ENCODE data around the gene KRTAP6-1. TPM values are rescaled to one million over a fixed set of nuclear protein-coding genes. Genes with fewer than 3 reads are reported as not detected.

The KRTAP6-1 gene
- total and polyA plus RNA-seq, 4 donors = not detected

DNA sequence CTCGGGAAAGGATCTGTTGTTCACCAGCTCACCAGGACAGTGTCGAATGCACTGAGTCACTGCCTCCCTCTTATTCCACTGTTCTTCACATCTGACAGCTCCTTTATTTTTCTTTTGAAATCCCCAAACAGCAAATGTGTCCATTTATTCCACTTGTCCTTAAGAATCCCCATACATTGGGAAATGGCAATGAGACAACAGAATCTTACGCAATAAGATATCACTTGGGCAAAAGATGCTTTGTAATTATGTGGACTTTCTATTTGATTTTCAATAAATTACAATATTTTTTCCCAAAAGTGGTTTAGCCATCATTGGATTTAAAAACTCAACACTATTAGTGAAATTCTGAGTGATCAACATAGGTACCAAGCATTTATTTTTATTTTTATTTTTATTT lies 25.0 kb upstream of the KRTAP6-1 start:
- no peaks in the 10 kb centered on the region for H3K4me1 ChIP-seq (ENCODE audit: control insufficient read depth in 5 of 5, insufficient read depth in 5 of 5, low read length in 5 of 5)
- WGBS, 2 donors = 64 to 79% methylated on average over 3 of the region's 3 CpGs
- no peaks in the 10 kb centered on the region for H3K27me3 ChIP-seq (ENCODE audit: control insufficient read depth in 3 of 3, insufficient read depth in 3 of 3, low read length in 2 of 3)
- no peak overlapping the region for H3K4me3 ChIP-seq
- DNase-seq = no peak
- TF ChIP-seq, protein P1, sequence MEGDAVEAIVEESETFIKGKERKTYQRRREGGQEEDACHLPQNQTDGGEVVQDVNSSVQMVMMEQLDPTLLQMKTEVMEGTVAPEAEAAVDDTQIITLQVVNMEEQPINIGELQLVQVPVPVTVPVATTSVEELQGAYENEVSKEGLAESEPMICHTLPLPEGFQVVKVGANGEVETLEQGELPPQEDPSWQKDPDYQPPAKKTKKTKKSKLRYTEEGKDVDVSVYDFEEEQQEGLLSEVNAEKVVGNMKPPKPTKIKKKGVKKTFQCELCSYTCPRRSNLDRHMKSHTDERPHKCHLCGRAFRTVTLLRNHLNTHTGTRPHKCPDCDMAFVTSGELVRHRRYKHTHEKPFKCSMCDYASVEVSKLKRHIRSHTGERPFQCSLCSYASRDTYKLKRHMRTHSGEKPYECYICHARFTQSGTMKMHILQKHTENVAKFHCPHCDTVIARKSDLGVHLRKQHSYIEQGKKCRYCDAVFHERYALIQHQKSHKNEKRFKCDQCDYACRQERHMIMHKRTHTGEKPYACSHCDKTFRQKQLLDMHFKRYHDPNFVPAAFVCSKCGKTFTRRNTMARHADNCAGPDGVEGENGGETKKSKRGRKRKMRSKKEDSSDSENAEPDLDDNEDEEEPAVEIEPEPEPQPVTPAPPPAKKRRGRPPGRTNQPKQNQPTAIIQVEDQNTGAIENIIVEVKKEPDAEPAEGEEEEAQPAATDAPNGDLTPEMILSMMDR (IDR thresholded peaks at IDR 0.05; ENCODE audit: control extremely low read depth, extremely low read depth) = no peak
- no peaks in the 10 kb centered on the region for H3K9me3 ChIP-seq (ENCODE audit: control insufficient read depth in 4 of 4, insufficient read depth in 3 of 4, low read length in 3 of 4)
- ATAC-seq (ENCODE audit: insufficient read depth, low FRiP score) = no peak
- H3K9ac ChIP-seq (ENCODE audit: insufficient read depth in 1 of 2, low read length in 2 of 2) = no peak overlapping the region
- H3K36me3 ChIP-seq (ENCODE audit: control insufficient read depth in 4 of 4, insufficient read depth in 4 of 4, low read length in 4 of 4) = no peaks in the 10 kb centered on the region
- no peak overlapping the region for H3K27ac ChIP-seq (ENCODE audit: low read depth in 1 of 2, low read length in 1 of 2)

DNA sequence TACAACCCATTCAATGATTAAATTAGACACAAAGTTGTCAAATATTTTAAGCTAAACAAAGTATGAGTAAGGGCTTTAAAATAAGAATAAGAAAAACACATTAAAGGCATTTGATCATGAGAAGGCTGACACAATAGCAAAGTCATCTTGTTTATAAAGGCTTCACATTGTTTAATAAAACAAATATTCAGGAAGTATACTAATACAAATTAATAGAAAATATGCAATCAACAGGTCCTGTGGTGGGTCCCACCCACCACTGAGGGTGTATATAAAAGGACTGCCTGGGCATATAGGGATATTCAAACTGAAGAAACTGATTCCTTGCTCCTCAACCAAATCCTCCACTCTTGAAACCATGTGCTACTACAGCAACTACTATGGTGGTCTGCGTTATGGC lies 21.2 kb upstream of the KRTAP6-1 start, which contains the start of gene KRTAP20-2:
TSS of gene KRTAP20-2 (plus strand) at position 301 of the 400 bp plus-strand sequence. CDS start at position 359, 58 bp downstream.
- WGBS, 2 donors = 91 to 100% methylated on average over 1 of the region's 1 CpG
- Histone ChIP-seq H3K27me3 (ENCODE audit: control insufficient read depth in 3 of 3, insufficient read depth in 3 of 3, low read length in 2 of 3) (no peaks in the 10 kb centered on the region), H3K27ac (ENCODE audit: low read depth in 1 of 2, low read length in 1 of 2) (no peak within 1 kb of the TSS), H3K9me3 (ENCODE audit: control insufficient read depth in 4 of 4, insufficient read depth in 3 of 4, low read length in 3 of 4) (no peaks in the 10 kb centered on the region), H3K4me1 (ENCODE audit: control insufficient read depth in 5 of 5, insufficient read depth in 5 of 5, low read length in 5 of 5) (no peaks in the 10 kb centered on the region), H3K9ac (ENCODE audit: insufficient read depth in 1 of 2, low read length in 2 of 2) (no peak within 1 kb of the TSS), H3K4me3 (no peak within 1 kb of the TSS), H3K36me3 (ENCODE audit: control insufficient read depth in 4 of 4, insufficient read depth in 4 of 4, low read length in 4 of 4) (no peaks in the 10 kb centered on the region)
- no peak for DNase-seq
- no peak for ATAC-seq (ENCODE audit: insufficient read depth, low FRiP score)
- TF ChIP-seq, protein P1 (IDR thresholded peaks at IDR 0.05; ENCODE audit: control extremely low read depth, extremely low read depth) = no peak

DNA sequence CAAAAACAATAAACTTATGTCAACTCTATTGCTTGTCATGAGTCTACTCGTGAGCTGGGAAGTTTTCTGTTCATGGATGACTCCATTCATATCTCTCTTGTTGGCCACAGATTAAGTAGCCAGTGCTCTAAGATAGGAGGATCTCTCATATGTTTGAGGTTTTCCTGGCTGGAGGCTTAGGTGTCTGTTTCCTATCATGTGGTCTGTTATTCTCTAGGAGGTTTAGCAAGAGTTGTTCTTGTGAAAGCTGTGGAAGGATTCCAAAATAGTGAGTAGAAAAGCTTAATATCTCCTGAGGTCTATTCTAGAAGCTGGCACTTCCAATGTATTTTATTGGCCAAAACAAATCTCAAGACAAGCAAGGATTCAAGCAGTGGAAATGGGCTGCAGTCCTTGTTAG lies 15.5 kb upstream of the KRTAP6-1 start:
- ATAC-seq (ENCODE audit: insufficient read depth, low FRiP score) (no peak), DNase-seq (no peak)
- no peaks in the 10 kb centered on the region for H3K4me1 ChIP-seq (ENCODE audit: control insufficient read depth in 5 of 5, insufficient read depth in 5 of 5, low read length in 5 of 5)
- H3K4me3 ChIP-seq = no peak overlapping the region
- H3K9ac ChIP-seq (ENCODE audit: insufficient read depth in 1 of 2, low read length in 2 of 2) = no peak overlapping the region
- peaks cover 0 to 7% (median 2%) of the 10 kb centered on the region in 4 donors for H3K9me3 ChIP-seq (ENCODE audit: control insufficient read depth in 4 of 4, insufficient read depth in 3 of 4, low read length in 3 of 4)
- no peaks in the 10 kb centered on the region for H3K27me3 ChIP-seq (ENCODE audit: control insufficient read depth in 3 of 3, insufficient read depth in 3 of 3, low read length in 2 of 3)
- WGBS, 2 donors = 62 to 75% methylated on average over 1 of the region's 1 CpG
- TF ChIP-seq, protein P1 (IDR thresholded peaks at IDR 0.05; ENCODE audit: control extremely low read depth, extremely low read depth) = no peak
- H3K27ac ChIP-seq (ENCODE audit: low read depth in 1 of 2, low read length in 1 of 2) = no peak overlapping the region
- no peaks in the 10 kb centered on the region for H3K36me3 ChIP-seq (ENCODE audit: control insufficient read depth in 4 of 4, insufficient read depth in 4 of 4, low read length in 4 of 4)

DNA sequence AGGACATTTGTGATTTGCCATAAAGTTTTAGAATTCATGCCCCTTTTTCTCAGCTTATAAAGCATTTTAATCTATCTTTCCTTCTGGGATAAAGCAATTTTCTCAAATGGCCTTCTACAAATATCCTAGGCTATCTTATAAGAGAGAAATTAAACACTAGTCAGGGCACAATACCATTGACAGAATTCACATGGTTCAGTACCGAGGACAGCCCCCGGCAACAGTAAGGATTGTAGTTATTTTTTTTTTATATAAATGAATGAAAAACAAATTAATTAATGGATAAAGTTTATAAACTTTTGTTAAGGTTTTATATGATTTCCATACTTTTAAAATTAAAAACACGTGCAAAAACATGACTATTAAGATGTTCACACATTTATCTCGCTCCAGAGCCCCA lies 14.4 kb upstream of the KRTAP6-1 start:
- ATAC-seq (ENCODE audit: insufficient read depth, low FRiP score) = no peak

More for the DNA sequence above, 14.4 kb upstream of the KRTAP6-1 start:
- H3K9ac ChIP-seq (ENCODE audit: insufficient read depth in 1 of 2, low read length in 2 of 2) = no peak overlapping the region
- no peak for DNase-seq
- 75 to 82% methylated on average over 4 of the region's 4 CpGs for WGBS, 2 donors
- H3K4me1 ChIP-seq (ENCODE audit: control insufficient read depth in 5 of 5, insufficient read depth in 5 of 5, low read length in 5 of 5) = no peaks in the 10 kb centered on the region
- TF ChIP-seq, protein P1 (IDR thresholded peaks at IDR 0.05; ENCODE audit: control extremely low read depth, extremely low read depth) = no peak
- H3K9me3 ChIP-seq (ENCODE audit: control insufficient read depth in 4 of 4, insufficient read depth in 3 of 4, low read length in 3 of 4) = peaks cover 0 to 12% (median 2%) of the 10 kb centered on the region in 4 donors
- no peaks in the 10 kb centered on the region for H3K36me3 ChIP-seq (ENCODE audit: control insufficient read depth in 4 of 4, insufficient read depth in 4 of 4, low read length in 4 of 4)
- no peak overlapping the region for H3K4me3 ChIP-seq
- H3K27ac ChIP-seq (ENCODE audit: low read depth in 1 of 2, low read length in 1 of 2) = no peak overlapping the region
- no peaks in the 10 kb centered on the region for H3K27me3 ChIP-seq (ENCODE audit: control insufficient read depth in 3 of 3, insufficient read depth in 3 of 3, low read length in 2 of 3)
